Measurements from ENCODE around the gene MKI67.

The MKI67 gene

GRCh38 chr10:128128582-128128981 lies 2.4 kb upstream of the MKI67 start:
- Histone ChIP-seq H3K4me1 (ENCODE audit: insufficient read depth, poor library complexity, severe bottlenecking) (peaks cover 13% of the 10 kb centered on the region), H3K4me3 (ENCODE audit: severe bottlenecking) (no peak overlapping the region), H3K9me3 (ENCODE audit: severe bottlenecking) (no peaks in the 10 kb centered on the region), H3K27me3 (ENCODE audit: insufficient read depth, poor library complexity, severe bottlenecking) (no peaks in the 10 kb centered on the region), H3K27ac (ENCODE audit: poor library complexity, severe bottlenecking) (no peak overlapping the region), H3K36me3 (ENCODE audit: low read depth) (peaks cover 19% of the 10 kb centered on the region)
- TF ChIP-seq, protein P1, sequence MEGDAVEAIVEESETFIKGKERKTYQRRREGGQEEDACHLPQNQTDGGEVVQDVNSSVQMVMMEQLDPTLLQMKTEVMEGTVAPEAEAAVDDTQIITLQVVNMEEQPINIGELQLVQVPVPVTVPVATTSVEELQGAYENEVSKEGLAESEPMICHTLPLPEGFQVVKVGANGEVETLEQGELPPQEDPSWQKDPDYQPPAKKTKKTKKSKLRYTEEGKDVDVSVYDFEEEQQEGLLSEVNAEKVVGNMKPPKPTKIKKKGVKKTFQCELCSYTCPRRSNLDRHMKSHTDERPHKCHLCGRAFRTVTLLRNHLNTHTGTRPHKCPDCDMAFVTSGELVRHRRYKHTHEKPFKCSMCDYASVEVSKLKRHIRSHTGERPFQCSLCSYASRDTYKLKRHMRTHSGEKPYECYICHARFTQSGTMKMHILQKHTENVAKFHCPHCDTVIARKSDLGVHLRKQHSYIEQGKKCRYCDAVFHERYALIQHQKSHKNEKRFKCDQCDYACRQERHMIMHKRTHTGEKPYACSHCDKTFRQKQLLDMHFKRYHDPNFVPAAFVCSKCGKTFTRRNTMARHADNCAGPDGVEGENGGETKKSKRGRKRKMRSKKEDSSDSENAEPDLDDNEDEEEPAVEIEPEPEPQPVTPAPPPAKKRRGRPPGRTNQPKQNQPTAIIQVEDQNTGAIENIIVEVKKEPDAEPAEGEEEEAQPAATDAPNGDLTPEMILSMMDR (IDR thresholded peaks at IDR 0.05; ENCODE audit: poor library complexity, severe bottlenecking) = no peak
- ATAC-seq (ENCODE audit: low read depth) = no peak
- no peak for DNase-seq (ENCODE audit: low spot score)

GRCh38 chr10:128125416-128125943 lies 743 bp downstream of the MKI67 start:
- DNase-seq (ENCODE audit: low spot score) (no peak), ATAC-seq (ENCODE audit: low read depth) (no peak)
- peaks cover 25% of the 10 kb centered on the region for H3K4me1 ChIP-seq (ENCODE audit: insufficient read depth, poor library complexity, severe bottlenecking)
- TF ChIP-seq, protein P1 (IDR thresholded peaks at IDR 0.05; ENCODE audit: poor library complexity, severe bottlenecking) = no peak
- peak overlapping the region; percentile 74 for H3K27ac ChIP-seq (ENCODE audit: poor library complexity, severe bottlenecking)
- no peaks in the 10 kb centered on the region for H3K27me3 ChIP-seq (ENCODE audit: insufficient read depth, poor library complexity, severe bottlenecking)
- no peaks in the 10 kb centered on the region for H3K9me3 ChIP-seq (ENCODE audit: severe bottlenecking)
- peak overlapping the region; percentile 98 for H3K4me3 ChIP-seq (ENCODE audit: severe bottlenecking)
- peaks cover 46% of the 10 kb centered on the region for H3K36me3 ChIP-seq (ENCODE audit: low read depth)

GRCh38 chr10:128124813-128125403 lies 1.3 kb downstream of the MKI67 start:
- Histone ChIP-seq H3K9me3 (ENCODE audit: severe bottlenecking) (no peaks in the 10 kb centered on the region), H3K36me3 (ENCODE audit: low read depth) (peaks cover 52% of the 10 kb centered on the region), H3K4me1 (ENCODE audit: insufficient read depth, poor library complexity, severe bottlenecking) (peaks cover 25% of the 10 kb centered on the region), H3K27me3 (ENCODE audit: insufficient read depth, poor library complexity, severe bottlenecking) (no peaks in the 10 kb centered on the region), H3K4me3 (ENCODE audit: severe bottlenecking) (peak overlapping the region; percentile 98), H3K27ac (ENCODE audit: poor library complexity, severe bottlenecking) (peak overlapping the region; percentile 74)
- TF ChIP-seq, protein P1 (IDR thresholded peaks at IDR 0.05; ENCODE audit: poor library complexity, severe bottlenecking) = no peak
- DNase-seq (ENCODE audit: low spot score) (no peak), ATAC-seq (ENCODE audit: low read depth) (peak; percentile 14; the same call in 1 of the 3 replicates)

DNA sequence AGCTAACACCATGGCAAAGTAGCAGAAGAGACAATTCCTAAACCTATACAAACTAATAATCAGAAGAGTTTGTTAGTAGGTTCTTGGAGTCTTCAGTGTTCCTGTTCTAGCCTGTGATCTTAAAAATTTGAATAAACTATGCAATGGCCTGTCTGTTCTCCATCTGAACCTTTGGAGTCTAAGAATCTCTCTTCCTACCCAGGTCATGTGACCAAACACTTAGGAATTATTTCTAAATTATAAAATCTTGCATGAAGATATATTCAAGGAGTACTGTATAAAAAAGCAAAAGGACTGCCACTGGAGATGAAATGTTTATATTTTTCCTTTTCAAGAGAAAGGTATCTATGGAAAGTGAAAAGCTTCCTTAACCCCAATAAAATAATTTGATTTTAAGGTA lies 2.4 kb downstream of the MKI67 start:
- TF ChIP-seq, protein P1 (IDR thresholded peaks at IDR 0.05; ENCODE audit: poor library complexity, severe bottlenecking) = no peak
- no peaks in the 10 kb centered on the region for H3K9me3 ChIP-seq (ENCODE audit: severe bottlenecking)
- H3K27me3 ChIP-seq (ENCODE audit: insufficient read depth, poor library complexity, severe bottlenecking) = no peaks in the 10 kb centered on the region
- H3K4me3 ChIP-seq (ENCODE audit: severe bottlenecking) = peak overlapping the region; percentile 98
- peaks cover 25% of the 10 kb centered on the region for H3K4me1 ChIP-seq (ENCODE audit: insufficient read depth, poor library complexity, severe bottlenecking)
- ATAC-seq (ENCODE audit: low read depth) (no peak), DNase-seq (ENCODE audit: low spot score) (no peak)
- peaks cover 63% of the 10 kb centered on the region for H3K36me3 ChIP-seq (ENCODE audit: low read depth)
- no peak overlapping the region for H3K27ac ChIP-seq (ENCODE audit: poor library complexity, severe bottlenecking)

DNA sequence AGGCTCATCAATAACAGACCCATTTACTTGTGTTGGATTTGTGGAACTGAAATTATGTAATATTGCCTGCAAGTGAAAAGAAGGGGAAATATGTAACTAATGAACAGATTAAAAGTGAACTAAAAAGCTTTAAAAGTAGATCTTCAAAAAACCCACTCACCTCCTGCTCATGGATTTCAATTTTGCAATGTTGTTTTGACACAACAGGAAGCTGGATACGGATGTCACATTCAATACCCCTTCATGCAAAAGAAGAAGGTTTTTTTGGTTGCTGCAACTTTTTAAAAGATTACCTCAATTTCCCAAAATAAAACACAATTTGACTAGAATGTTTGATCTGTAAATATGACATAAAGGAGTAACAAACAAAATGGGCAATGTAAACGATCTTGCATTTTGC lies 3.3 kb downstream of the MKI67 start:
- DNase-seq (ENCODE audit: low spot score) = no peak

More for the DNA sequence above, 3.3 kb downstream of the MKI67 start:
- H3K27ac ChIP-seq (ENCODE audit: poor library complexity, severe bottlenecking) = no peak overlapping the region
- TF ChIP-seq, protein P1 (IDR thresholded peaks at IDR 0.05; ENCODE audit: poor library complexity, severe bottlenecking) = no peak
- no peaks in the 10 kb centered on the region for H3K27me3 ChIP-seq (ENCODE audit: insufficient read depth, poor library complexity, severe bottlenecking)
- peaks cover 72% of the 10 kb centered on the region for H3K36me3 ChIP-seq (ENCODE audit: low read depth)
- no peak for ATAC-seq (ENCODE audit: low read depth)
- no peak overlapping the region for H3K4me3 ChIP-seq (ENCODE audit: severe bottlenecking)
- H3K4me1 ChIP-seq (ENCODE audit: insufficient read depth, poor library complexity, severe bottlenecking) = peaks cover 25% of the 10 kb centered on the region
- H3K9me3 ChIP-seq (ENCODE audit: severe bottlenecking) = no peaks in the 10 kb centered on the region
